Activated CD4-positive, alpha-beta T cell treated with anti-CD3 and anti-CD28 coated beads, Interleukin-2, amount 50 U/mL, for 4 hours (primary cell): Measurements from ENCODE around the gene RGS6.

Experiments used
- DNase-seq, 2 experiments: peaks; one replicate each; pipeline ENCODE4 v3.0.0-alpha.2; 2020

RGS6 gene

GRCh38 chr14:72254202-72254936 lies 322.1 kb downstream of the RGS6 start:
- DNase-seq = no peak

- no peak for DNase-seq
Measured at GRCh38 chr14:72254937-72255472, 322.8 kb downstream of the RGS6 start.

DNA sequence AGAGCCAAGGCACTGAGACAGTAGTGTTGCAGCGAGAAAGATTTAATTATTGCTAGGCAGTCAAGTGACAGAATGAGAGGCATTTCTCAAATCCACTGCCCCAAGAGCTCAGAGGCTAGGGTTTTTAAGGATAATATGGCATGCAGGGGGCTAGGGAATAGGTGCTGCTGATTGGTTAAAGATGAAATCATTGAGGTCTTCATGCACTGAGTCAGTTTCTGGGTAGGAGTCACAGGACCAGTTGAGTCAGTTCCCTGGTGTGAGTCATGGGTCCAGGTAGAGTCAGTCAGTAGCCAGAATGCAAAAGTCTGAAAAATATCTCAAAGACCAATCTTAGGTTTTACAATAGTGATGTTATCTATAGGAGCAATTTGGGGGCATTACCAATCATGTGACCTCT lies 323.8 kb downstream of the RGS6 start:
- DNase-seq = no peak

DNA sequence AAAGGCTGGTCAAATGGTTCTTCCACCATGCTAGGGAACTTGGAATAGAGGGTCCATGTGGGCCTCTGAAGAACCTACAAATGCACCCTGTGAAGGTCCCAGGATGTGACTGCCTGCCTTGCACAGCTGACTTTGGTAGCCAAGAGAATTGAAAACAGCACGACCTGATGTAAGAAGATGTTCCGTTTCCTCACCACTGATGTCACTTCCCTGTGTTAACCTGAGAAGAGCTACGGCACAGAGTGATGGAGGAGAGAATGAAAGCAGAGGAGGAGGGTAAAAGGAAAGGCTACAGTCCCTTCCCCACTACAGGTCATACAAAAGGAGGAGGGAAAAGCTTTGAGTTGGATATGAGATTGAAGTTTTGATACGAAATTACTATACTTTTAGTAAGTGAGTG lies 328.8 kb downstream of the RGS6 start:
- no peak for DNase-seq

GRCh38 chr14:72262771-72263170 lies 330.5 kb downstream of the RGS6 start:
- no peak for DNase-seq

DNA sequence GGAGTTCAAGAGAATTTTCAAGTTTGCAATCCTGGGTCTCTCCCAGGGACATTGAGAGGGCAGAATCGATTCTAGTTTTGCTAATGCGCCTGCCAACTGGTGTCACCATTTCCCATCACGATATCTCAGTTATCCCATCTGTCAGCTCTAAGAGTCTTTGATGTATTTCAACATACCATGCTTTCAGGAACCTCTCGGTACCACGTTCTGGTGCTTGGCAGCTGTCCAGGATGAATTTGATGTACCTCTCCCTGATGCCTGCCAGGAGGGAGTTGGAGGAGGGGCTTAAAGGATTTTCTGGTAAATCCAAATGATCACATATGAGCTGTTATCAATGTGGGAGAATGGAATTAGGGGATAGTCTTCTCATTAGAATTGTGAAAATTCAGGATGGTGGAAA lies 332.5 kb downstream of the RGS6 start:
- no peak for DNase-seq

DNA sequence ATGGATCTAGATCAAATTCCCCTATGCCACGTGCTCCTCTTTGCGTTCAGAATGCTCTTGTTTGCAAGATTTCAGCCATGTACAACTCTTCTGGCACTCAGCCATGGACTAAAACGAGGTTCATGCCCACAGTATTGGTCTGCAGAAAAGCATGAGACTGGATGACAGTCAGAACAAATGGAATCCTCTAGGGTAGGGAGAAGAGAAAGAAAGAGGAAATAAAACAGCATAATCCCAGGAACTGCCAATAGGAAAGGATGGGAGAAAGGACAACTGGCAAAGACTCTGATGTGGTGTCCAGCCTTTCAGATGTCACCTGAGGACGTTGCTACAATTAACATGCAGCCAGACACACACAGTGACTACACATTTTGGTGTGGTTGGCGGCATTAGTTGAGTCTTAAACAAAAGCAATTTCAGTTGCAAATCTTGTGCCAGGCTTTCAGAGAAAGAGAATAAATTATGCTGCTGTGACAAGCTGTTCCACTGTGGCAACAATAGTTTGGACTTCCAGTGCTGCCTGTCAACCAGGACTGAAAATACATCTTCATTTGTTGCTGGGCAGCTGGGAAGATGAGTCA lies 338.0 kb downstream of the RGS6 start:
- no peak for DNase-seq

GRCh38 chr14:72270749-72271148 lies 338.5 kb downstream of the RGS6 start:
- no peak for DNase-seq

DNA sequence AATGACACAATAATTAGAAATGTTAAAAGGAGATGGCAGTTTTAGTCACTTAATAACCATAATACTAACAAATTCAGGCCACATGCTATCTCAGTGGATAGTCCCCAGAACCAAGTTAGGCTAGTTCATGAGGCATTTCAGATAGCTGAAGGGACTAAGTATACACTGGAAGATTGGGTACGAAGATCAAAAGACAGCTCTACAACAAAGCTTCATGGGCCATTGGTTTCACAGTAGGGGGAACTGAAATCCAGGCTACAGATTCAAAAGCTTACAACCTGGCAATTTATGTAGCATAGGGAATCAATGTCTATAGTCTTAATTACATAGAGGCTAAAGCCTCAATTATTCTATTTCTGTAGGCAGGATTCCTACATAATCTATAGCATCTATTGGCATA lies 343.0 kb downstream of the RGS6 start:
- no peak for DNase-seq

- no peak for DNase-seq
Measured at GRCh38 chr14:72278316-72278715, 346.1 kb downstream of the RGS6 start.

- no peak for DNase-seq
Measured at GRCh38 chr14:72284176-72284575, 351.9 kb downstream of the RGS6 start.

DNA sequence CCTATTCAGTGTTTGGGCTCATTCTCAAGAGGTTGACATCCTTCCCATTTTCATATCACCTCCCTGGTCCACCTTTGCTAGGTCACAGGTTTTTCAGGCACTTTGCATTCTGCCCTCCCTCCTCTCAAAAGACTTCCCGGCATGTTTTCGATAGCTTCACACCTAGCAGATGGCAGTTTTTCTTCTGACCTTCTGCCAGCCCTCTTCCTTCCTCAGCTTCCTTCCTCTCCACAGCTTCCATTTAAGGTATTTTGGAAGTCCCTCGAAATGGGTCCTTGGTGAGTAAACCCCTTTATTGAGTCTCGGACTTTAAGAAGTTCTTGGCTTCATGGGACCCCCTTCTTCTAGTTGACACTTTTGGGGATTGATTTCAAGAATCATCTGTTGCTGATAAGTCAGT lies 358.0 kb downstream of the RGS6 start:
- no peak for DNase-seq

GRCh38 chr14:72291908-72292688 lies 359.9 kb downstream of the RGS6 start:
- no peak for DNase-seq

- no peak for DNase-seq
Measured at GRCh38 chr14:72292689-72293024, 360.4 kb downstream of the RGS6 start.

GRCh38 chr14:72301352-72301751 lies 369.1 kb downstream of the RGS6 start:
- no peak for DNase-seq

DNA sequence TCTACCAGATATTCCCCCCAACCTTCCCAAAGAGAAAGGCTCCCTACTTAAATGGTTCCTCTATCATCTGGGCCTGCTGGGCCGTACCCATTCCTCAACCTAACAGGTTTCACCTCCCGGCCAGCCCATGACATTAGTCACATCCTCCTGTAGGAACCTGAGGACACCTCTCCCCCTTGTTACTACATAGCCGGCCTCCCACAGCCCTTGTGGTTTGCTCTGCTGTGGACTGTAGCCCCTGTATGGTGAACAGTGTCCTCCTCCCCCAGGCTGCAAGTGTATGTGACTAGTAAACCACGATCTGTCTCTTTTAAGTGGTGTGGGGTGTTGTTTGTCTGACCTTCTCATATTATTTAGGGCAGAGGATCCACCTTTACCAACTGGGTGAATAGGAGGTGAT lies 371.7 kb downstream of the RGS6 start:
- no peak for DNase-seq

DNA sequence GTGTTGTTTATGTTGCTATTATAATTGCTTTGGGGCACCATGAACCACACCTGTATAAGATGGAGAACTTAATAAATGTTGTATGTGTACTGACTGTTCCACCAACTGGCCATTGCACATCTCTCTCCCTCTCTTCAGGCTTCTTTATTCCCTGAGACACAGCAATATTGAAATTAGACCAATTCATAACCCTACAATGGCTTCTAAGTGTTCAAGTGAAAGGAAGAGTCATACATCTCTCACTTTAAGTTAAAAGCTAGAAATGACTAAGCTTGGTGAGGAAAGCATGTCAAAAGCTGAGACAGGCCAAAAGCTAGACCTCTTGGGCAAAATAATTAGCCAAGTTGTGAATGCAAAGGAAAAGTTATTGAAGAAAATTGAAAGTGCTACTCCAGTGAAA lies 373.3 kb downstream of the RGS6 start:
- DNase-seq = no peak

- no peak for DNase-seq
Measured at GRCh38 chr14:72308967-72309485, 376.8 kb downstream of the RGS6 start.

DNA sequence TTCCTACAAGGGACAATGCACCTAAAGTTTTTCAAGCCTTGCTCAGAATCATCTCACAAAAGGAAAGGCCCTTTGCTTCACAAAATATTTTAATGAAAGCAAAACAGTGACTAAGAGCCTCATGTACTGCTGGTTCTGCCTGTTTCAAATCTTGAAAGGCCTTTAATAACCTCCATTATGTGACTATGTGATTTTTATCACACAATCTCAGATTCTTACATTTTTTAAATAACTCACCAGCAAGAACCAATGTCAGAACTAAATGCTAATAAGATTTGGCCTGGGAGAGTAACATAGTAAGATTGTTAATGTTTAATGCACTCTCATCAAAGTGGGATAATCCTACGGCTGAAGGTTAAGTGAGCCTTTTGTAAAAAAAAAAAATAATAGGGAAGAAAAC lies 378.9 kb downstream of the RGS6 start:
- no peak for DNase-seq

GRCh38 chr14:72311516-72311915 lies 379.3 kb downstream of the RGS6 start:
- DNase-seq = no peak

DNA sequence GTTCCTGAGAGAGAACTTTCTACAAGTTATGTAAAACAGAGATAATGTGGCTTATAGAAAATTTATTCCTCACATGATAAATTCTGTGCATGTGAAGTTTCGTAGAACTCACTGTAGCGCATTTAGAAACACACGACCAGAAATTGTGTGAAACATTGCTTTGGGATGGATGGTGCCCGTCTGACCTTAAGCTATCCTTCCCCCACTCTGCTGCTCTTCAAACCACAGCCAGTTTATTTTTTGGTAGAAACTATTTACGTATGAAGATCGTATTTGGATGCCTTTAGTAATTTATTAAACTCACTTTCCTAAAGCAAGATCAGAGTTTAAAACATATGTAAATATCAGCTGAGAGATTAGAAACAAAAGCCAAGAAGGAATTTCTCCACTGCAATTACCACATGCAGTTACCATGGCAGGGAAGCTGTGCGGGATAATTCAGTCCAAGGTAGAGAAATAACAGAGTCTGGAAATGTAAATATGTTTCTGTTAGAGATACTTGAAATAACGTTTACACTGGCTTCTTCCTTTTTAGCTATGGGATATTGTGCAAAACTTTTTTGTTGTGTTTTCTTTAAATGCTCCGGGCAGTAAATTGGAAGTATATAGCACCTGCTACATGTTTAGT lies 382.7 kb downstream of the RGS6 start:
- DNase-seq = no peak

- no peak for DNase-seq
Measured at GRCh38 chr14:72315714-72316113, 383.5 kb downstream of the RGS6 start.

DNA sequence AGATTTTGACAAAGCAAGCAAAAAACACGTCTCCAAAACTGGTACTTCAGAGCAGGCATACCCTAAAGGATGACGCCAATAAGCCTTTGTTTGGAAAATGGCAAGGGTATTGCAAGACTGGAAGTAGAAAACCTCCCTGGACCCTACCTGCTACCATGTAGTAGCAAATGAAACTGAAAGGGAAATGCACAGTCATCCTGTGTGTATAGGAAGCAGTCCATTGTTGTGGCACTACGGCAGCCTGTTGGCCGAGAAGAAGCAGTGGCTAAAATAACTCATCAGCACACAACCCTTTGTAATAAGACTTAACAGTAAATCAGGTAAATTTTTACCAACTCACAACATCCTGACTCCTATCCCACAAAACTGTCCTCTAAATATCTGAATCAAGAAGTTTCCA lies 386.4 kb downstream of the RGS6 start:
- no peak for DNase-seq
